Right ventricle myocardium inferior (tissue), 1 donor: ENCODE results near the gene GPR37L1. TPM values are rescaled to one million over a fixed set of nuclear protein-coding genes. Genes with fewer than 3 reads are reported as not detected.

Experiments used
- ATAC-seq: fragments of 200-7000 bp; cut with Tn5 transposase; one replicate; pipeline ENCODE4 v1.9.1; 2020; ENCODE audit warnings: mild to moderate bottlenecking, moderate library complexity
- DNase-seq: peaks from one replicate; pipeline ENCODE4 v3.0.0; 2021; ENCODE audit errors: missing footprints
- intact Hi-C: fragments of 100-400 bp; cut with DNase I; formaldehyde crosslinking; loops from one replicate; pipeline ENCODE4 v1.11.0; 2022
- total RNA-seq: library from RNA; stranded (reverse); fragmentation: NEBNext Ultra II Directional; extraction: Animal tissue kit (Norgen Biotek cat#: 25700); gene quantifications from one replicate; pipeline ENCODE4 v1.2.1, GENCODE V29; 2021
- donor health status: DM: no; HTN: yes; CAD: no; lungs with severe emphysema.

Gene GPR37L1
- total RNA-seq, 1 donor from 2014 or later: 0.08 TPM

GRCh38 chr1:202182040-202182877, 59.5 kb downstream of the GPR37L1 start:
- intact Hi-C loops: no loop called here
- no peak for DNase-seq
- ATAC-seq: no peak

Other genes with a start within 250 kb of the GPR37L1 start
- gene SHISA4, start 234.0 kb upstream of the GPR37L1 start, total RNA-seq: 159 TPM
- 10.8 TPM for gene LMOD1, start 176.4 kb upstream of the GPR37L1 start, total RNA-seq
- 83.6 TPM for gene TIMM17A, start 167.4 kb upstream of the GPR37L1 start, total RNA-seq
- gene RNPEP, start 140.3 kb upstream of the GPR37L1 start, total RNA-seq: 18.7 TPM
- gene ELF3, start 112.3 kb upstream of the GPR37L1 start, total RNA-seq: 0.54 TPM
- gene ARL8A, start 21.8 kb downstream of the GPR37L1 start, total RNA-seq: 64.6 TPM
- gene PTPN7, start 37.7 kb downstream of the GPR37L1 start, total RNA-seq: 0.51 TPM
- 4.1 TPM for gene LGR6, start 70.9 kb downstream of the GPR37L1 start, total RNA-seq
- gene UBE2T, start 219.0 kb downstream of the GPR37L1 start, total RNA-seq: 16.0 TPM
- 594 TPM for gene PPP1R12B, start 225.8 kb downstream of the GPR37L1 start, total RNA-seq